Activated B cell treated with CpG ODN at 0.5 μM for 24 hours (primary cell): ENCODE results near the gene GNG13. TPM values are rescaled to one million over a fixed set of nuclear protein-coding genes. Genes with fewer than 3 reads are reported as not detected.

Source experiments
- ATAC-seq: fragments of 200-7000 bp; cut with Tn5 transposase; one replicate; pipeline ENCODE4 v1.10.0; 2021; ENCODE audit warnings: low read depth, mild to moderate bottlenecking, moderate library complexity
- CTCF ChIA-PET: fragments of 350-600 bp; sonication (Branson Sonifier 250); formaldehyde crosslinking; loops from one replicate; lab custom pipeline; 2021; ENCODE audit warnings: antibody characterized with exemption; lab: Charles Lee
- POLR2A ChIA-PET: fragments of 350-600 bp; sonication (Branson Sonifier 250); formaldehyde crosslinking; loops from one replicate; lab custom pipeline; 2021; ENCODE audit warnings: antibody characterized with exemption; lab: Charles Lee
- DNase-seq: peaks from one replicate; pipeline ENCODE4 v3.0.0; 2022
- H3K27ac Mint-ChIP-seq: one replicate; pipeline ENCODE4 v1.8.0; 2020; ENCODE audit warnings: mixed read lengths
- H3K27me3 Mint-ChIP-seq: one replicate; pipeline ENCODE4 v1.8.0; 2021; ENCODE audit warnings: mixed read lengths
- H3K36me3 Mint-ChIP-seq: one replicate; pipeline ENCODE4 v1.8.0; 2021; ENCODE audit warnings: low read depth, mixed read lengths
- H3K4me1 Mint-ChIP-seq: one replicate; pipeline ENCODE4 v1.8.0; 2021; ENCODE audit warnings: mixed read lengths
- H3K4me3 Mint-ChIP-seq: one replicate; pipeline ENCODE4 v1.8.0; 2020; ENCODE audit warnings: mild to moderate bottlenecking, mixed read lengths
- H3K9me3 Mint-ChIP-seq: one replicate; pipeline ENCODE4 v1.8.0; 2020; ENCODE audit warnings: mixed read lengths
- CTCF ChIP-seq: fragments of 200-600 bp; IDR thresholded peaks from one replicate; pipeline ENCODE4 v1.8.0; 2022; ENCODE audit warnings: antibody characterized with exemption, mild to moderate bottlenecking
- intact Hi-C: fragments of 100-400 bp; cut with micrococcal nuclease; formaldehyde crosslinking; loops from one replicate; pipeline ENCODE4 v1.15.1; 2024
- total RNA-seq: library from RNA; stranded (reverse); gene quantifications from 2 replicates; pipeline ENCODE4 v1.2.3, GENCODE V29; 2022

GNG13 gene
- total RNA-seq, 1 donor from 2014 or later: not detected

GRCh38 chr16:793414-793813 is 7.1 kb downstream of the GNG13 start:
- Mint-ChIP-seq H3K36me3 (peaks cover 15% of the 10 kb centered on the region), H3K27ac (no peak overlapping the region), H3K27me3 (peaks cover 1% of the 10 kb centered on the region), H3K9me3 (no peaks in the 10 kb centered on the region), H3K4me3 (no peak overlapping the region), H3K4me1 (no peaks in the 10 kb centered on the region)
- ChIA-PET CTCF (no interaction called here), POLR2A (no interaction called here)
- intact Hi-C loops: no loop called here
- DNase-seq (no peak), ATAC-seq (no peak)
- TF ChIP-seq CTCF: no peak

GRCh38 chr16:792221-792995 is 8.1 kb downstream of the GNG13 start:
- ATAC-seq: no peak
- CTCF ChIA-PET: no interaction called here
- TF ChIP-seq CTCF: no peak
- Mint-ChIP-seq H3K27ac (no peak overlapping the region), H3K4me1 (peaks cover 3% of the 10 kb centered on the region), H3K27me3 (no peaks in the 10 kb centered on the region), H3K36me3 (peaks cover 15% of the 10 kb centered on the region), H3K4me3 (no peak overlapping the region), H3K9me3 (no peaks in the 10 kb centered on the region)
- intact Hi-C loops: no loop called here
- POLR2A ChIA-PET: no interaction called here
- DNase-seq: no peak

GRCh38 chr16:791131-791530 is 9.4 kb downstream of the GNG13 start:
- POLR2A ChIA-PET: no interaction called here
- ATAC-seq: no peak

GRCh38 chr16:790086-790485 is 10.4 kb downstream of the GNG13 start:
- Mint-ChIP-seq H3K27ac (no peak overlapping the region), H3K4me1 (peaks cover 7% of the 10 kb centered on the region), H3K36me3 (peaks cover 21% of the 10 kb centered on the region), H3K27me3 (no peaks in the 10 kb centered on the region), H3K4me3 (peak overlapping the region; percentile 68), H3K9me3 (no peaks in the 10 kb centered on the region)
- POLR2A ChIA-PET: no interaction called here
- CTCF ChIA-PET: no interaction called here
- ATAC-seq (no peak), DNase-seq (no peak)
- intact Hi-C loops: no loop called here
- TF ChIP-seq CTCF: no peak

More at GRCh38 chr16:791131-791530, 9.4 kb downstream of the GNG13 start:
- DNase-seq: no peak
- Mint-ChIP-seq H3K27ac (no peak overlapping the region), H3K9me3 (no peaks in the 10 kb centered on the region), H3K4me1 (peaks cover 7% of the 10 kb centered on the region), H3K27me3 (no peaks in the 10 kb centered on the region), H3K4me3 (no peak overlapping the region), H3K36me3 (peaks cover 21% of the 10 kb centered on the region)
- CTCF ChIA-PET: no interaction called here
- no peak for TF ChIP-seq CTCF
- intact Hi-C loops: no loop called here

- intact Hi-C loops: loop anchor here (2.0 to 10.0 kb wide), 3 partner anchors 49 to 395 kb away; partner anchors contain the start of genes CIAO3 and NME4
- Mint-ChIP-seq H3K4me3 (peak overlapping the region; percentile 41), H3K4me1 (peaks cover 7% of the 10 kb centered on the region), H3K27ac (no peak overlapping the region), H3K36me3 (peaks cover 24% of the 10 kb centered on the region), H3K27me3 (no peaks in the 10 kb centered on the region), H3K9me3 (no peaks in the 10 kb centered on the region)
- DNase-seq (no peak), ATAC-seq (no peak)
- POLR2A ChIA-PET: interaction anchor here (0.6 to 1.9 kb wide), 2 partner anchors 68 to 149 kb away, joined by 8 to 9 read pairs; partner anchors contain the start of gene ANTKMT
- CTCF ChIA-PET: interaction anchor here (3.2 kb wide), 1 partner anchor 77 kb away, joined by 10 read pairs; no protein-coding TSS in a partner anchor
- no peak for TF ChIP-seq CTCF
These were observed 11.2 kb downstream of the GNG13 start for GRCh38 chr16:789191-789850.
